ENCODE results near the gene HPGDS. TPM values are rescaled to one million over a fixed set of nuclear protein-coding genes. Genes with fewer than 3 reads are reported as not detected.
"Not testable (repeated sequence)": the region's sequence is repeated elsewhere in the genome, so short reads cannot be mapped to it uniquely, and the experiment has no call there.

Gene HPGDS
- not detected for total RNA-seq
- polyA plus RNA-seq (2013, experiment 1 of 2) = not detected
- polyA plus RNA-seq (2013, experiment 2 of 2) = not detected
- long read RNA-seq, experiment 1 = 0 reads
- long read RNA-seq, experiment 2 = 0 reads
- long read RNA-seq, experiment 3 = 0 reads
- long read RNA-seq, experiment 4 = 0 reads

GRCh38 chr4:94342694-94343093 is at the start of gene HPGDS:
HPGDS (minus strand) TSS chr4:94342836; CDS start chr4:94334629, 8,207 bp downstream.
- Mint-ChIP-seq H3K4me3 (no peak within 1 kb of the TSS), H3K27me3 (ENCODE audit: insufficient read depth) (no peaks in the 10 kb centered on the region), H3K36me3 (ENCODE audit: low read depth) (no peaks in the 10 kb centered on the region), H3K9me3 (no peaks in the 10 kb centered on the region), H3K27ac (no peak within 1 kb of the TSS), H3K4me1 (peaks cover 15% of the 10 kb centered on the region)
- Histone ChIP-seq H3K27ac (ENCODE audit: low read depth, low read length) (no peak within 1 kb of the TSS), H3K9me3 (ENCODE audit: control insufficient read depth, low read length) (no peaks in the 10 kb centered on the region), H3K4me1 (ENCODE audit: control insufficient read depth, insufficient read depth, low read length) (peaks cover 5% of the 10 kb centered on the region), H3K36me3 (ENCODE audit: control insufficient read depth, insufficient read depth, low read length) (no peaks in the 10 kb centered on the region), H3K9ac (ENCODE audit: extremely low read depth, low read length, poor library complexity, severe bottlenecking) (no peak within 1 kb of the TSS), H3K4me3 (ENCODE audit: low read length) (no peak within 1 kb of the TSS), H3K27me3 (ENCODE audit: control insufficient read depth, insufficient read depth, low read length, poor library complexity, severe bottlenecking) (no peaks in the 10 kb centered on the region)
- DNase-seq = no peak
- WGBS, 2 experiments (ENCODE audit: insufficient coverage in 1 of 2, insufficient read length in 1 of 2) = 87 to 96% methylated on average over 3 to 5 of the region's 5 CpGs
- TF ChIP-seq CTCF (conservative IDR thresholded peaks at IDR 0.05) = no peak

GRCh38 chr4:94390804-94391410 is 48.3 kb upstream of the HPGDS start:
- Mint-ChIP-seq H3K9me3 (peaks cover 37% of the 10 kb centered on the region), H3K27ac (no peak overlapping the region), H3K27me3 (ENCODE audit: insufficient read depth) (no peaks in the 10 kb centered on the region), H3K4me3 (no peak overlapping the region), H3K4me1 (peaks cover 1% of the 10 kb centered on the region), H3K36me3 (ENCODE audit: low read depth) (peaks cover 21% of the 10 kb centered on the region)
- peak; percentile 71 for TF ChIP-seq CTCF (conservative IDR thresholded peaks at IDR 0.05)
- 88% methylated on average over 2 of the region's 2 CpGs for WGBS, 2 experiments (ENCODE audit: insufficient coverage in 1 of 2, insufficient read length in 1 of 2)
- Histone ChIP-seq H3K9ac (ENCODE audit: extremely low read depth, low read length, poor library complexity, severe bottlenecking) (no peak overlapping the region), H3K4me1 (ENCODE audit: control insufficient read depth, insufficient read depth, low read length) (no peaks in the 10 kb centered on the region), H3K36me3 (ENCODE audit: control insufficient read depth, insufficient read depth, low read length) (no peaks in the 10 kb centered on the region), H3K27me3 (ENCODE audit: control insufficient read depth, insufficient read depth, low read length, poor library complexity, severe bottlenecking) (no peaks in the 10 kb centered on the region), H3K9me3 (ENCODE audit: control insufficient read depth, low read length) (peaks cover 35% of the 10 kb centered on the region), H3K27ac (ENCODE audit: low read depth, low read length) (no peak overlapping the region), H3K4me3 (ENCODE audit: low read length) (peak overlapping the region; percentile 54)
- DNase-seq = no peak

- no peak for TF ChIP-seq CTCF (conservative IDR thresholded peaks at IDR 0.05)
- H3K27ac ChIP-seq (ENCODE audit: low read depth, low read length) = no peak overlapping the region
- no peaks in the 10 kb centered on the region for H3K36me3 ChIP-seq (ENCODE audit: control insufficient read depth, insufficient read depth, low read length)
- no peak overlapping the region for H3K4me3 Mint-ChIP-seq
- H3K36me3 Mint-ChIP-seq (ENCODE audit: low read depth) = peaks cover 21% of the 10 kb centered on the region
- H3K4me1 Mint-ChIP-seq = peaks cover 1% of the 10 kb centered on the region
- H3K9me3 Mint-ChIP-seq = peaks cover 37% of the 10 kb centered on the region
- no peak overlapping the region for H3K9ac ChIP-seq (ENCODE audit: extremely low read depth, low read length, poor library complexity, severe bottlenecking)
- WGBS, 2 experiments (ENCODE audit: insufficient coverage in 1 of 2, insufficient read length in 1 of 2) = 87 to 98% methylated on average over 3 to 5 of the region's 5 CpGs
- H3K27me3 ChIP-seq (ENCODE audit: control insufficient read depth, insufficient read depth, low read length, poor library complexity, severe bottlenecking) = no peaks in the 10 kb centered on the region
- H3K4me1 ChIP-seq (ENCODE audit: control insufficient read depth, insufficient read depth, low read length) = no peaks in the 10 kb centered on the region
- no peaks in the 10 kb centered on the region for H3K27me3 Mint-ChIP-seq (ENCODE audit: insufficient read depth)
- H3K9me3 ChIP-seq (ENCODE audit: control insufficient read depth, low read length) = peaks cover 35% of the 10 kb centered on the region
- H3K4me3 ChIP-seq (ENCODE audit: low read length) = peak overlapping the region; percentile 54
- H3K27ac Mint-ChIP-seq = no peak overlapping the region
- no peak for DNase-seq
Measured at GRCh38 chr4:94389595-94390267, 47.1 kb upstream of the HPGDS start.

DNA sequence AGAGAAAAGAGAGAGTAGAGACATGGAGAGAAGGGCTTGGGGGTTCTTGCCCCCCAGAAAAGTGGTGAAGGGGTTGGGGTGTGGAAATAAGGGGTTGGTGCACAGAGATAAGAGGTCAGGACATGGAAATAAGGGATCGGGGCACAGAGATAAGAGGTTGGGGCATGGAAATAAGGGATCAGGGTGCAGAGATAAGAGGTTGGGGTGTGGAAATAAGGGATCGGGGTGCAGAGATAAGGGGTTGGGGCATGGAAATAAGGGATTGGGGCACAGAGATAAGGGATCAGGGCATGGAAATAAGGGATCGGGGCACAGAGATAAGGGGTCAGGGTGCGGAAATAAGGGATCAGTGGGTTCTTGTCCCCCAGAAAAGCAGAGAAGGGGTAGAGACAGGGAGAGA is 45.3 kb upstream of the HPGDS start:
- not testable (repeated sequence) for H3K27me3 ChIP-seq (ENCODE audit: control insufficient read depth, insufficient read depth, low read length, poor library complexity, severe bottlenecking); H3K27ac ChIP-seq (ENCODE audit: low read depth, low read length); H3K9ac ChIP-seq (ENCODE audit: extremely low read depth, low read length, poor library complexity, severe bottlenecking); H3K4me3 Mint-ChIP-seq; H3K4me1 Mint-ChIP-seq; H3K27me3 Mint-ChIP-seq (ENCODE audit: insufficient read depth); H3K36me3 ChIP-seq (ENCODE audit: control insufficient read depth, insufficient read depth, low read length); H3K27ac Mint-ChIP-seq; H3K4me1 ChIP-seq (ENCODE audit: control insufficient read depth, insufficient read depth, low read length); DNase-seq
- H3K9me3 ChIP-seq (ENCODE audit: control insufficient read depth, low read length) = peaks cover 35% of the 10 kb centered on the region
- Mint-ChIP-seq H3K9me3 (peaks cover 37% of the 10 kb centered on the region), H3K36me3 (ENCODE audit: low read depth) (peaks cover 21% of the 10 kb centered on the region)
- H3K4me3 ChIP-seq (ENCODE audit: low read length) = peak overlapping the region; percentile 45
- 79 to 89% methylated on average over 3 to 4 of the region's 4 CpGs for WGBS, 2 experiments (ENCODE audit: insufficient coverage in 1 of 2, insufficient read length in 1 of 2)

GRCh38 chr4:94385452-94385851 is 42.8 kb upstream of the HPGDS start:
- not testable (repeated sequence) for H3K27me3 Mint-ChIP-seq (ENCODE audit: insufficient read depth); H3K4me3 Mint-ChIP-seq; H3K27me3 ChIP-seq (ENCODE audit: control insufficient read depth, insufficient read depth, low read length, poor library complexity, severe bottlenecking); DNase-seq; H3K27ac ChIP-seq (ENCODE audit: low read depth, low read length); H3K4me1 ChIP-seq (ENCODE audit: control insufficient read depth, insufficient read depth, low read length); H3K4me3 ChIP-seq (ENCODE audit: low read length); H3K27ac Mint-ChIP-seq; H3K36me3 ChIP-seq (ENCODE audit: control insufficient read depth, insufficient read depth, low read length); H3K4me1 Mint-ChIP-seq; H3K9ac ChIP-seq (ENCODE audit: extremely low read depth, low read length, poor library complexity, severe bottlenecking)
- peaks cover 33% of the 10 kb centered on the region for H3K9me3 ChIP-seq (ENCODE audit: control insufficient read depth, low read length)
- peaks cover 23% of the 10 kb centered on the region for H3K36me3 Mint-ChIP-seq (ENCODE audit: low read depth)
- H3K9me3 Mint-ChIP-seq = peaks cover 39% of the 10 kb centered on the region
- WGBS, 2 experiments (ENCODE audit: insufficient coverage in 1 of 2, insufficient read length in 1 of 2) = 95 to 100% methylated on average over 1 to 3 of the region's 3 CpGs

Measured in endodermal cell (in vitro differentiated cells).